Fibroblast of mammary gland (primary cell): ENCODE data around the gene ANGPT4.

ENCODE experiments used
- DNase-seq: peaks from one replicate; pipeline ENCODE4 v3.0.0-alpha.2; 2010; ENCODE audit warnings: low read depth
- H3K4me3 ChIP-seq: 2 replicates; pipeline ENCODE4 v1.5.1; 2011; ENCODE audit warnings: low read depth, mild to moderate bottlenecking, low read length, moderate library complexity; ENCODE audit not compliant: control insufficient read depth
- TF ChIP-seq, protein P1 (sequence below): conservative IDR thresholded peaks from 2 replicates; pipeline ENCODE4 v1.5.1; 2011; ENCODE audit warnings: low read depth, low read length, inconsistent platforms; ENCODE audit not compliant: control insufficient read depth, insufficient read depth

ANGPT4 gene

DNA sequence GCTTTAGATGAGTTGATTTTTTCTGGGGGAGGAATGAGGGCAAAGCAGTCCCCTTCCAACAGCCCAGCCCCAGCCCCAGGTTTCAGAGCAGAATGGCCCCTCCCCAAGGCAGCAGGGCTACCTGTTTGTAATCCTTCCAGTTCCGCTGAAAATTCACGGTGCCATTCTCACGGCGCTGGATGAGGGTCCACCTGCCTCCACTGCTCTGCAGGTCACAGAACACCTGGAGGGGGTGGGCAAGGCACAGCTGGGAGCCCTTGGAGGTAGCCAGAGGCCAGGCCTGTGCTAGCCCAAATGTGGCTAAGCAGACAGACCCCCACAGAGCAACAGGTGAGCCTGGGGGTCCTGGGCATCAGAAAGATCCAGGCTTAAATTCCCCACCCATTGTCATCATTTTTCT, 36.5 kb downstream of the ANGPT4 start:
- TF ChIP-seq, protein P1, sequence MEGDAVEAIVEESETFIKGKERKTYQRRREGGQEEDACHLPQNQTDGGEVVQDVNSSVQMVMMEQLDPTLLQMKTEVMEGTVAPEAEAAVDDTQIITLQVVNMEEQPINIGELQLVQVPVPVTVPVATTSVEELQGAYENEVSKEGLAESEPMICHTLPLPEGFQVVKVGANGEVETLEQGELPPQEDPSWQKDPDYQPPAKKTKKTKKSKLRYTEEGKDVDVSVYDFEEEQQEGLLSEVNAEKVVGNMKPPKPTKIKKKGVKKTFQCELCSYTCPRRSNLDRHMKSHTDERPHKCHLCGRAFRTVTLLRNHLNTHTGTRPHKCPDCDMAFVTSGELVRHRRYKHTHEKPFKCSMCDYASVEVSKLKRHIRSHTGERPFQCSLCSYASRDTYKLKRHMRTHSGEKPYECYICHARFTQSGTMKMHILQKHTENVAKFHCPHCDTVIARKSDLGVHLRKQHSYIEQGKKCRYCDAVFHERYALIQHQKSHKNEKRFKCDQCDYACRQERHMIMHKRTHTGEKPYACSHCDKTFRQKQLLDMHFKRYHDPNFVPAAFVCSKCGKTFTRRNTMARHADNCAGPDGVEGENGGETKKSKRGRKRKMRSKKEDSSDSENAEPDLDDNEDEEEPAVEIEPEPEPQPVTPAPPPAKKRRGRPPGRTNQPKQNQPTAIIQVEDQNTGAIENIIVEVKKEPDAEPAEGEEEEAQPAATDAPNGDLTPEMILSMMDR: no peak

DNA sequence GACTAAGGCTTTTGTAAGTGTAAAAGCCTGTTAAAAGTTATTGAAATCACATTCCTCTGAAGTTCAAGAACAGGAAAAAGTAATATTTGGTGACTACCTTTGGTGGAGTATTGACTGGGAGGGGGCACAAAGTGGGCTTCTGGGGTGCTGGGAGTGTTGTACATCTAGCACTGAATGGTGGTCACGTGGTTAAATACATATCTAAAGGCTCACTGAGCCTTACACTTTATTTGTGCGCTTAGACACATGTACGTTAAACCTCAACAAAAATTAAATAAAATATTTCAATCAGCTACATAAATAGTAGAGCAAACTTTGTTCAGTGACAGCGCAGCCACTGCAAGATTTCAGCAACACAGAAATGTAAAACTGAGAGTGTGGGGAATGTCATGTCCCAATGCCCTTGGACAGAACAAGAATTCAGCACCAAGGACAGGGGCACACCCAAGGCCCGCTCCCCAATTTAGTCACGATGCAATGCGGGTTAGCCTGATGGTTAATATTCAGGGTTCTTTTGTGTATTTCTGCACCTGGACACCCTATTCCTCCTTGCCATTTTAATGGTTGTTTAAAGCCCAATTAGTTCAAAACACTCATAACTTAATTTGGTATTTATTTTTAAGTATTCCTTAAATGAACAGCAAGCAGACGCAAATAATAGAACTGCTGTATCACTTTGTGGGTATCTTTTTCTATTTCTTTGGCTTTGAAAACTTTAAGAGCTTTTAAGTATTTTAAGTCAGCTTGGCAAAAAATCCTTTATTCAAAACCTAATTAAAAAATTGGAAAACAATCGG, 37.4 kb downstream of the ANGPT4 start:
- peak; percentile 22 for DNase-seq
- TF ChIP-seq, protein P1: no peak
- no peak overlapping the region for H3K4me3 ChIP-seq

More for the DNA sequence above, 36.5 kb downstream of the ANGPT4 start:
- DNase-seq: no peak
- H3K4me3 ChIP-seq: no peak overlapping the region

DNA sequence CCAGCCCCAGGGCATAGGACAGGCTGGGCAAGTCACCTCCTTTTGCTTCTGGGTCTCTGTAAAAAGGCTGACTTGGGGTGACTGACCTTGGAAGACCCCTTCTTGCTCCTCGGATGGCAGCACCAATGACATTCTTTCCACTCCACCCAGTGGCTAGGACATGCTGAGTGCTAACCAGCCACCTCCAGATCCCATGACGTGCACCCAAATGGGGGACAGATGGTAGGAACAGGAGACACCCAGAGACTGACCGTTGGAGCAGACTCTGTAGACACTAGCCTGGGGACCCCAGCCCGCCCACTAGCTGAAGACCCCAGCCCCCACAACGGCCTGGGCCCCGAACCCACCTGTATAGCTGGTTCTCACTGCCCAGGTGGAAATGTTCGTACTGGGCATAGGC, 38.3 kb downstream of the ANGPT4 start:
- no peak for DNase-seq
- TF ChIP-seq, protein P1: no peak
- H3K4me3 ChIP-seq: no peak overlapping the region

DNA sequence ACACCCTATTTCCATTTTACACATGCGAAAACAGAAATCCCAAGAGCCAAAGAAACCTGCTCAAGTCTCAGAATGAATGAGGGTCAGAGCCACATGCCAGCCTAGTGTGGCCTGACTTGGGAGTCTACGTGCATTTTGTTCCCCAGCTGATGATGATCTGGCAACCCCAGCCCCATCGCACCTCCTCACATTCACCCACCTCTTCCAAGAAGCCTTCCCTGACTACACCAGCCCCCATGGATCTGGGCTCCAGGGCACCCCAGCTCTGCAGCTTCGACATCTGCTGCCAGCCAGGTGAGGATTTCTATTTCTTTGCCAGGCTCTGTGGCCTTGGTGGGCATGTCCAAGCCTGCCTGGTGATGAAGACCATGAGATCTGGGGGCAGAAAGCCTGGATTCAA, 41.0 kb downstream of the ANGPT4 start:
- no peak overlapping the region for H3K4me3 ChIP-seq
- DNase-seq: no peak
- TF ChIP-seq, protein P1: no peak

DNA sequence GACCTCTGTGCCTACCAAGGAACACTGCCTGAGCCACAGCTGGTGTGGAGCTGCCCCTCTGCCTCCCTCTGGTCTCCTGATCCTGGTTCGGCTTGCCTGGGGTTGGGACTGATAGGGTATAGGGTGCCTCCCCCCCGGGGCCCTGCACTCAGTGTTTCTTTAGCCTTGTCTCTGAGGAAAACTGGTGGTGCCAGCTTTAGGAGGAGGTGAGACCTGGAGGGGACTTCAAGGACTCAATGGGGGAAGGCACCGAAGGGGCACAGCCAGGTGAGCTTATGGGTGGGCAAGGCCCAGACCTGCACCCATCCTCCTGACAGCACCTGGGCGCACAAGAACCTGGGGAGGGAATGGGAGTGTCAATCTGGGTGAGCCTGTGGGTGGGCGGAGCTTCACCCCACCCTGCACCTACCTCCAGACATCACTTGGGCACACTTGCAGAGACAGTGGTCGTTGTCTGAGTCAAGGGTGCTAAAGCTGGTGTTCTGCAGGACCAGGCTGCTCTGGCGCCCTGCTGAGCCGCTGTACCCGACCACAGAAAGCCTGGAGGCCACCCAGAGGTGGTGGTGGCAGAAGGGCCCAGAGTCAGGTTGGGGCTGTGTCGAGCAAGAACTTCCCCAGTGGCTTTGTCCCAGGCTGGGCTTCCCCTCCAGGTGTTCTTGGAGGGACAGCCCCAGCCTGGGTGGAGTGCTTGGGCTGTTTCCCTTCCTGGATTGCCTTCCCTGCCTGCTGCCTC, 42.1 kb downstream of the ANGPT4 start:
- H3K4me3 ChIP-seq: no peak overlapping the region
- no peak for DNase-seq
- TF ChIP-seq, protein P1: no peak

DNA sequence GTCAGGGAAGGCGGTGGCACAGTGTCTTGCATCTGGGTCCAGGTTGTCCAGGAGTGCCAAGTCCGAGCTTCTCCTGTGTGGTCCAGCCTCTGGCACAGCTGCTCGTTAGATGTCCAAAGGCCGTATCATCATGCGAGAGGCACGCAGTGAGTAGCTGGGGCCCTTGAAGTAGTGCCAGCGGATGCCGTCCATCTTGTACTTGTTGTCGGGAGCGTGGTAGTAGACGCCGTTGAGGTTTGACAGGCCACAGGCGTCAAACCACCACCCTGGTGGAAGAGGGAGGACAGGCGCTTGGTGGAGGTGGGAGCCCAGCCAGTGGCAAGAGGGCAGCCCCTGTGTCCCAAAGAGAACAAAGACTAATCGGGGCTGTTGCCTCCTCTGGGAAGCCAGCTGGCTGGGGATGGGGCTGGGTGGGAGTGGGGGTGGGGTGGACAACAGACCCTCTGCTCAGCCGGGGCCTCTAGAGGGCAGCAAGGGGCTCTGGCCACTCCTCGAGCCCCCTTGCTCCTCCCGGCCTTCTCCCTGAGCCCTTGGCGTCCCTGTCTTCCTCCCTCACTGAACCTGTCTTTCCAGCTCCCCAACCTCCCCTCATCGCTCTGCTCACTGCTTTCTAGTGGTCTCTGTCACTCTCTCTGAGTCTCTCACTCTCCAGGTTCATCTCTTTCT, 43.1 kb downstream of the ANGPT4 start:
- no peak for DNase-seq
- TF ChIP-seq, protein P1: no peak
- no peak overlapping the region for H3K4me3 ChIP-seq
